ENCODE results near the gene JUND. TPM values are rescaled to one million over a fixed set of nuclear protein-coding genes. Genes with fewer than 3 reads are reported as not detected.
A peak's percentile ranks its signal among the peaks of the same experiment; 100 is the strongest.

The JUND gene
- total and polyA plus RNA-seq, 3 experiments from 2014 or later = 174 to 327 (median 300) TPM

DNA sequence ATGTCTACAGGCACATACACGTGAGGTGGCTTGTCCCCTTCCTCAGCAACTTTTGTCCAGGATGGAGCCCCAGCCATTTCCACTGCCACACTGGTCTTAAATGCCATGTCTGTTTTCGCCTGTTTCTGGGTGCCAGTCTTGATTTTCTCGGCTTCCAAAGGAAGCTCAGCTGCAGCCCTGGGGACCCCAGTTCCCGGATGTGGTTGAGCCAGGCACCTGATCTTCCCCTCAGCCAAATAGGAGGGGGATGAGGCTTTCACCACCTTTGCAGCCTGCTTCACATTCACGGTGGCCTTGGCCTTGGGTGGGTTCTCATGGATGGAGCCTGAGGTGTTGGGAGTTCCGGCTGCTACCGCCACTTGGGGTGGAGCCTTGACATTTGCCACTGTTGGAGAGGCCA lies 15.8 kb downstream of the JUND start:
- Mint-ChIP-seq H3K36me3 (peaks cover 5 to 35% (median 6%) of the 10 kb centered on the region in 3 donors), H3K4me1 (peaks cover 5 to 12% (median 9%) of the 10 kb centered on the region in 3 donors), H3K27me3 (no peaks in the 10 kb centered on the region), H3K27ac (peak overlapping the region in 1 of 8 donors; percentile 43), H3K4me3 (peak overlapping the region in 1 of 7 donors; percentile 54), H3K9me3 (no peaks in the 10 kb centered on the region)
- H3K36me3 ChIP-seq (ENCODE audit: insufficient read depth, low read length) = peaks cover 5% of the 10 kb centered on the region
- H3K4me1 ChIP-seq (ENCODE audit: insufficient read depth, low read length) = no peaks in the 10 kb centered on the region
- no peak overlapping the region for H3K4me3 ChIP-seq (ENCODE audit: low read length)
- H3K9me3 ChIP-seq (ENCODE audit: low read length) = no peaks in the 10 kb centered on the region
- no peaks in the 10 kb centered on the region for H3K27me3 ChIP-seq (ENCODE audit: insufficient read depth, low read length, poor library complexity, severe bottlenecking)
- H3K27ac ChIP-seq (ENCODE audit: low read depth, low read length) = no peak overlapping the region
- ChIA-PET POLR2A (no interaction called here), CTCF (interaction anchor here (1.7 to 2.1 kb wide), 2 partner anchors 12 to 13 kb away, joined by 5 to 6 read pairs; no protein-coding TSS in a partner anchor)
- no peak for DNase-seq

DNA sequence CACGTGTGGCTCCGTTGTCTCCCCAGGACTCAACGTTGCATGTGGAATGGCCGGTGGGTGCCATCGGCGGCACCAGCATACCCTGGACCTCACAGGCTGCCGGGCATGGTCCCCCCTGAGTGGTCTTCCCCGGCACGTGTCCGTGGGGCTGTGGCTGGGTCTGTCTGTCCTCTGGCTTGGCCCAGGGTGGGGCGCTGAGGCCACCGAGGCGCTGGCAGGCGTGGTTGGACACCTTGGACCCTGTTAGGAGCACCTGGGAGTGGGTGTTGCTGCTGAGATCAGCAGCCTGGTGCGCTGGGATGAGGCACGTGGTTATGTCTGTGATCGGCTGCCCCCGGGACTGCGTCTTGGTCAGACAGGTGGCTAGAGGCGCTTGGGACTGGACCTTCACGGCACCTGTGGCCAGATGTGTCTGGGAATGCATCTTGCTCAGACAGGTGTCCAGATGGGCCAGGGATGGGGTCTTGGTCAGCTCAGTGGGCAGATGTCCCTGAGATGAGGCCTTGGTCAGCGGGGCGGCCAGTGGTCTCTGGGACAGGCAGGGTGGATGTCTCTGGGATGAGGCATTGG lies 16.4 kb downstream of the JUND start:
- Histone ChIP-seq H3K4me1 (ENCODE audit: insufficient read depth, low read length) (no peaks in the 10 kb centered on the region), H3K27ac (ENCODE audit: low read depth, low read length) (no peak overlapping the region), H3K36me3 (ENCODE audit: insufficient read depth, low read length) (peaks cover 5% of the 10 kb centered on the region), H3K9me3 (ENCODE audit: low read length) (no peaks in the 10 kb centered on the region), H3K27me3 (ENCODE audit: insufficient read depth, low read length, poor library complexity, severe bottlenecking) (no peaks in the 10 kb centered on the region), H3K4me3 (ENCODE audit: low read length) (no peak overlapping the region)
- Mint-ChIP-seq H3K4me1 (peaks cover 5 to 12% (median 9%) of the 10 kb centered on the region in 3 donors), H3K9me3 (no peaks in the 10 kb centered on the region), H3K27me3 (no peaks in the 10 kb centered on the region), H3K27ac (no peak overlapping the region), H3K36me3 (peaks cover 5 to 35% (median 6%) of the 10 kb centered on the region in 3 donors), H3K4me3 (peak overlapping the region in 1 of 7 donors; percentile 54)
- POLR2A ChIA-PET = no interaction called here
- CTCF ChIA-PET = interaction anchor here (1.7 to 2.1 kb wide), 2 partner anchors 12 to 13 kb away, joined by 5 to 6 read pairs; no protein-coding TSS in a partner anchor
- no peak for DNase-seq

DNA sequence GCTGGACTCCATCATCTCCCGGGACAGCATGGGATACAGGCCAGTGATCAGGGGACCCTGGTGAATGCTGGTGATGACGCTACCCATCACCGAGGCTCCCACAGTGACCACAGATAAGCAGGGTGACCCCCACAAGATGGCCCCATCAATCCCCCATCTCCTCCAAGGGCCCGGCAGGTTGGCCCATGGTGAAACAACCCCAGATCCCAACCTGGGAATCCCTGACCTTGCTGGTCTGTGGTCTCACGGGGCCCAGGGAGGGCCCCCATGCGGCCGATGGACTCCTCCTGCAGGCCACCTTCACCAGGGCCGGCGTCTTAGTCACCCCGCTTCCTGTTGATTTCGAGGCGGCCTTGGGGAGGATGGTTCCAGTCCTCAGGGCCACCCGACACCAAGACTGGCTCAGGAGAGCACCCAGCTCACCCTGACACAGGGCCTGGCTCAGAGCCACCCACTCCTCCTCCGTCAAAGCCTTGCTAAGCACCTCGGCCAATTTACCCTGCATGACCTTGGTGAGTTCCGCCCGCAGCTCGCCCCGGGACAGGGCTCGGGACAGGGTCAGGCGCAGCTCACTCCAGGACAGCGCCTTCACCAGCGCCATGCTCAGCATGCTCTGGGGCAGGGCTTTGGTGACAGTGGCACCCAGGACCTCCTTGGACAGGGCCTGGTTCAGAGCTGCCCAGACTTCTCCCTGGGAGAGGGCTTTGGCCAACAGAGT lies 17.1 kb downstream of the JUND start:
- Histone ChIP-seq H3K9me3 (ENCODE audit: low read length) (no peaks in the 10 kb centered on the region), H3K27ac (ENCODE audit: low read depth, low read length) (no peak overlapping the region), H3K4me3 (ENCODE audit: low read length) (no peak overlapping the region), H3K27me3 (ENCODE audit: insufficient read depth, low read length, poor library complexity, severe bottlenecking) (no peaks in the 10 kb centered on the region), H3K4me1 (ENCODE audit: insufficient read depth, low read length) (no peaks in the 10 kb centered on the region), H3K36me3 (ENCODE audit: insufficient read depth, low read length) (peaks cover 5% of the 10 kb centered on the region)
- POLR2A ChIA-PET = no interaction called here
- DNase-seq = no peak
- H3K27me3 Mint-ChIP-seq = no peaks in the 10 kb centered on the region
- no peaks in the 10 kb centered on the region for H3K9me3 Mint-ChIP-seq
- peak overlapping the region in 1 of 7 donors; percentile 54 for H3K4me3 Mint-ChIP-seq
- CTCF ChIA-PET = interaction anchor here (1.7 to 2.1 kb wide), 2 partner anchors 11 to 13 kb away, joined by 5 to 6 read pairs; no protein-coding TSS in a partner anchor
- H3K4me1 Mint-ChIP-seq = peaks cover 5 to 12% (median 9%) of the 10 kb centered on the region in 3 donors
- no peak overlapping the region for H3K27ac Mint-ChIP-seq
- H3K36me3 Mint-ChIP-seq = peaks cover 5 to 33% (median 6%) of the 10 kb centered on the region in 3 donors

DNA sequence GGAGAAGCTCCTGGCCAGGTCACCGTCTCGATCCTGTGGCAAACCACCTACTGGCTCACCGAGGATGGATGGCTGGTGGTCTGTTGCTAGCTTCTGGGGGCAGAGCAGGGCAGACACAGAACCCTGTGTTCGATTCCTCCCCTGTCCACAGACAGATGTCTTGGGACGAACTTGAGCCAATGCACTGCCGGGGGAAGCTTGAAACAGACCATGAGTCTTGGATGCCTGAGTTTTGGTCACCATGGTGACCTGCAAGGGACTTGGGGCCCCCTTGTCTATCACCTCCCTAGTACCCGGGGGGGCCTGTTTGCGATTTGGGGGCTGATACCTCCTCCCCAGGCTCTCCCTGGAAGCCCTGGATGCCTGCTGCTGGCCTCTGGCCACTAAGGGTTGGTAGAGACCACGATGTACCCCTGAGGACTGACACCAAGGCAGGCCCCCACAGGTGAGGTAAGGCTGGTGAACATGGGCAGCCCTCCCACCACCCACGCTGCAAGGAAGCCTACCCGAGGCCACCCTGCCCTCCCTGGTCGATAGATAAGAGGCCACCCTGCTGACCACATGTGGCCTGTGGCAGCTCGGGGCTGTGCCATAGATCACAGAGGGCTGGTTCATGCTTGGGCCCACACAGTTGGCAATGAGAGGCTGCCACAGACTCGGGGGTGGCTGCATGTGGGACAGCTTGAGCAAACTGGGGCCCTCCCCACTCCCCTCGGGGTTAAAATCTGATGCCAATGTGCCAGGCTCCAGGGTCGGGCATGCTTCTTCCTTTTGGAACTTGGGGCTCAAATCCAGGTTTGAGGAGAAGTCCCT lies 17.9 kb downstream of the JUND start:
- Histone ChIP-seq H3K36me3 (ENCODE audit: insufficient read depth, low read length) (peaks cover 5% of the 10 kb centered on the region), H3K27me3 (ENCODE audit: insufficient read depth, low read length, poor library complexity, severe bottlenecking) (no peaks in the 10 kb centered on the region), H3K27ac (ENCODE audit: low read depth, low read length) (no peak overlapping the region), H3K4me1 (ENCODE audit: insufficient read depth, low read length) (no peaks in the 10 kb centered on the region), H3K4me3 (ENCODE audit: low read length) (no peak overlapping the region), H3K9me3 (ENCODE audit: low read length) (no peaks in the 10 kb centered on the region)
- DNase-seq = no peak
- Mint-ChIP-seq H3K27me3 (no peaks in the 10 kb centered on the region), H3K4me1 (peaks cover 5 to 12% (median 9%) of the 10 kb centered on the region in 3 donors), H3K27ac (no peak overlapping the region), H3K36me3 (peaks cover 5 to 32% (median 6%) of the 10 kb centered on the region in 3 donors), H3K9me3 (no peaks in the 10 kb centered on the region), H3K4me3 (no peak overlapping the region)
- ChIA-PET CTCF (interaction anchor here (1.7 to 2.1 kb wide), 3 partner anchors 12 to 16 kb away, joined by 6 read pairs; no protein-coding TSS in a partner anchor), POLR2A (interaction anchor here (0.6 to 0.7 kb wide), 2 partner anchors 74 to 246 kb away, joined by 3 to 6 read pairs; no protein-coding TSS in a partner anchor)

DNA sequence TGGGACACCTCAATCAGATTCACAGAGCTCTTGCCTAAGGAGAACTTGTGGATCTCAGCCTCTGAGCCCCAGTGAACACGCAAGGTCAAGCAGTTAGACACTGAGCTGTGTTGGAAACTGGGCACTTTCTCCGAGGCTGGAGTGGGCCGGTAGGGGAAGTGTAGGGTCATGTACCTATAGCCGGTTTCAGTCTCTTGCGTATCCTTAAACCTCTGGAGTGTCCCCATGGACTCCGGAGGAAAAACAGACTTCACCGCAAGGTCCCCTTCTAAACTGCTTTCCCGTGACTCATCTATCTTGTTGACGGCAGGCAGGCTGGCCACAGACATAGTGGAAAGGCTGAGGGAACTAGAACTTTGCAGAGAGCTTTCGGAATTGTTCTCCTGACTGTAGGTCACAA lies 18.5 kb downstream of the JUND start:
- no peak overlapping the region for H3K27ac ChIP-seq (ENCODE audit: low read depth, low read length)
- no peak overlapping the region for H3K4me3 Mint-ChIP-seq
- H3K4me1 Mint-ChIP-seq = peaks cover 5 to 12% (median 9%) of the 10 kb centered on the region in 3 donors
- ChIA-PET POLR2A (interaction anchor here (0.7 kb wide), 1 partner anchor 245 kb away, joined by 3 read pairs; no protein-coding TSS in a partner anchor), CTCF (interaction anchor here (1.7 to 1.8 kb wide), 2 partner anchors 11 to 16 kb away, joined by 6 read pairs; no protein-coding TSS in a partner anchor)
- no peaks in the 10 kb centered on the region for H3K27me3 ChIP-seq (ENCODE audit: insufficient read depth, low read length, poor library complexity, severe bottlenecking)
- H3K9me3 Mint-ChIP-seq = no peaks in the 10 kb centered on the region
- H3K27me3 Mint-ChIP-seq = no peaks in the 10 kb centered on the region
- H3K36me3 ChIP-seq (ENCODE audit: insufficient read depth, low read length) = peaks cover 5% of the 10 kb centered on the region
- no peaks in the 10 kb centered on the region for H3K4me1 ChIP-seq (ENCODE audit: insufficient read depth, low read length)
- DNase-seq = no peak
- H3K27ac Mint-ChIP-seq = no peak overlapping the region
- H3K4me3 ChIP-seq (ENCODE audit: low read length) = no peak overlapping the region
- peaks cover under 1 to 27% (median 3%) of the 10 kb centered on the region in 3 donors for H3K36me3 Mint-ChIP-seq
- H3K9me3 ChIP-seq (ENCODE audit: low read length) = no peaks in the 10 kb centered on the region

DNA sequence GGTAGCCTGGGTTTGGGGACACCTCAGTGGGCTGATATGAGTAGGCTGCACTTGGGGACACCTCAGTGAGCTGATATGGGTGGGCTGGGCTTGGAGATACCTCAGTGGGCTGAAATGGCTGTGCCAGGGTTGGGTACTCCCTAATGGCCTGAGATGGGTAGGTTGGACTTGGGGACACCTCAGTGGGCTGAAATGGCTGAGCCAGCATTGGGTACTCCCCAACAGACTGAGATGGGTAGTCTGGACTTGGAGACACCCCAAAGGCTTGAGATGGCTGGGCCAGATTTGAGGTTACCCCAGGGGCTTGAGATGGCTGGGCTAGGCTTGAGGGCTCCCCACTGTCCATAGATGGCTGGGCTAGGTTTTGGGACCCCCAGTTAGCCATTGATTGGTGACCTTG lies 19.3 kb downstream of the JUND start:
- DNase-seq = no peak
- Histone ChIP-seq H3K4me1 (ENCODE audit: insufficient read depth, low read length) (no peaks in the 10 kb centered on the region), H3K36me3 (ENCODE audit: insufficient read depth, low read length) (peaks cover 5% of the 10 kb centered on the region), H3K27ac (ENCODE audit: low read depth, low read length) (no peak overlapping the region), H3K9me3 (ENCODE audit: low read length) (no peaks in the 10 kb centered on the region), H3K4me3 (ENCODE audit: low read length) (no peak overlapping the region), H3K27me3 (ENCODE audit: insufficient read depth, low read length, poor library complexity, severe bottlenecking) (no peaks in the 10 kb centered on the region)
- Mint-ChIP-seq H3K27ac (no peak overlapping the region), H3K4me3 (no peak overlapping the region), H3K27me3 (no peaks in the 10 kb centered on the region), H3K36me3 (peaks cover 0 to 22% (median 3%) of the 10 kb centered on the region in 3 donors), H3K9me3 (no peaks in the 10 kb centered on the region), H3K4me1 (peaks cover 5 to 12% (median 9%) of the 10 kb centered on the region in 3 donors)
- CTCF ChIA-PET = interaction anchor here (1.7 to 2.0 kb wide), 3 partner anchors 10 to 17 kb away, joined by 6 read pairs; no protein-coding TSS in a partner anchor
- POLR2A ChIA-PET = interaction anchor here (0.8 kb wide), 1 partner anchor 153 kb away, joined by 3 read pairs; no protein-coding TSS in a partner anchor

DNA sequence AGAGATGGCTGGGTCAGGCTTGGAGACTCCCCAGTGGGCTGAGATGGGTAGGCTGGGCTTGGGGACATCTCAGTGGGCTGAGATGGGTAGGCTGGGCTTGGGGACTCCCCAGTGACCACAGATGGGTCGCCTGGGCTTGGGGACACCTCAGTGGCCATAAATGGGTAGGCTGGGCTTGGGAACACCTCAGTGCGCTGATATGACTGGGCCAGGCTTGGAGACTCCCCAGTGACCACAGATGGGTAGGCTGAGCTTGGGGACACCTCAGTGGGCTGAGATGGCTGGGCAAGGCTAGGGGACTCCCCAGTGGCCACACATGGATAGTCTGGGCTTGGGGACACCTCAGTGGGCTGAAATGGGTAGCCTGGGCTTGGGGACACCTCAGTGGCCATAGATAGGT lies 19.9 kb downstream of the JUND start:
- Mint-ChIP-seq H3K36me3 (peaks cover 0 to 15% (median 3%) of the 10 kb centered on the region in 3 donors), H3K9me3 (no peaks in the 10 kb centered on the region), H3K4me3 (no peak overlapping the region), H3K27me3 (no peaks in the 10 kb centered on the region), H3K27ac (no peak overlapping the region), H3K4me1 (peaks cover 5 to 12% (median 8%) of the 10 kb centered on the region in 3 donors)
- no peaks in the 10 kb centered on the region for H3K9me3 ChIP-seq (ENCODE audit: low read length)
- no peaks in the 10 kb centered on the region for H3K4me1 ChIP-seq (ENCODE audit: insufficient read depth, low read length)
- no peak overlapping the region for H3K4me3 ChIP-seq (ENCODE audit: low read length)
- H3K27me3 ChIP-seq (ENCODE audit: insufficient read depth, low read length, poor library complexity, severe bottlenecking) = no peaks in the 10 kb centered on the region
- CTCF ChIA-PET = interaction anchor here (0.8 to 2.0 kb wide), 3 partner anchors 10 to 67 kb away, joined by 3 to 6 read pairs (median 3); no protein-coding TSS in a partner anchor
- no peak for DNase-seq
- no peak overlapping the region for H3K27ac ChIP-seq (ENCODE audit: low read depth, low read length)
- H3K36me3 ChIP-seq (ENCODE audit: insufficient read depth, low read length) = peaks cover 4% of the 10 kb centered on the region
- POLR2A ChIA-PET = interaction anchor here (0.8 kb wide), 1 partner anchor 152 kb away, joined by 3 read pairs; no protein-coding TSS in a partner anchor

All from CD8-positive, alpha-beta memory T cell (primary cell).